GM12892 (cell line): ENCODE results near the gene ACADS.

ENCODE experiments used
- DNase-seq: peaks from one replicate; pipeline ENCODE4 v3.0.0; 2011; ENCODE audit not compliant: insufficient read length
- FAIRE-seq: peaks from 2 replicates; lab custom pipeline; 2011; peaks lifted over from hg19 to GRCh38; lab: Jason Lieb, UNC
- POLR2A ChIP-seq: IDR thresholded peaks from 2 replicates; pipeline ENCODE4 v1.6.1; 2011; ENCODE audit warnings: low read depth, low read length, control low read depth
- POLR2AphosphoS5 ChIP-seq: IDR thresholded peaks from 2 replicates; pipeline ENCODE4 v1.6.1; 2011; ENCODE audit warnings: low read depth, low read length, control low read depth
- TAF1 ChIP-seq: IDR thresholded peaks from 2 replicates; pipeline ENCODE4 v1.6.1; 2011; ENCODE audit warnings: low read depth, mild to moderate bottlenecking, control low read depth, low read length, borderline replicate concordance

ACADS gene

DNA sequence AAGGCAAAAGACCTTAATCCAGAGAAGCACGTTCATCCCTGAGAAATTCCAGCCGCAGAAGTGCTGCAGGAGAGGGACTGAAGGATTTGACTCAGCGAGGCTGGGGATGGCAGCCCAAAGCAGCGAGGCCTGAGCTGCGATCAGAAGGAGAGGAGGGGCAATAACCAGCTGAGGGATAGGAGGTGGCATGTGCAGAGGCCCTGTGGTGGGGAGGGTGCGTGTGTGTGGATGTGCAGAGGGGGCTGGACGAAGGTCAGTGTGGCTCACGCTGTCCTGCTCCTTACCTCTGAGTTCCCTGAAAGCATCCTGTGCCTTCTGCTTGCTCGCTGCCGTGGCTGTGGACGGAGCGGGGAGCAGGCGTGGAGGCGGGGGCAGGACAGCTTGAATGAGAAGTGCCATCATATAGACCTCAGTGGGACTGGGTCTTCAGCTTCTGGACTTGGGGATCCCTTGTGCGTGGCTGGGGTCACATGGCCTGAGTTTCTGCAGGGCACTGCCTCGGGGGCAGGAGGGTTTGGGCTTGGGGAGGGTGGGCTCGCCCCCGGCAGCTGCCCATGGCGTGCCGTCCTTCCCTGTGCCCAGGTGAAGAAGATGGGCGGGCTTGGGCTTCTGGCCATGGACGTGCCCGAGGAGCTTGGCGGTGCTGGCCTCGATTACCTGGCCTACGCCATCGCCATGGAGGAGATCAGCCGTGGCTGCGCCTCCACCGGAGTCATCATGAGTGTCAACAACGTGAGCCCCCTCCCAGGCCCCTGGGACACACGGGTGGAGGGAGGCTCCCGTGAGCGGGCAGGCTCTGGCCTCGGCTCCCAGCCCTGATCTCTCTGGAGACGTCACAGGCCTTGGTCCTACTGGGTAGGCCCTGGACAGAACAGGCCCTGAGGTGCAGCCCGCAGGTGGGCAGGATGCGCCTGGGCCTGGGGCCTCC lies 11.0 kb downstream of the ACADS start:
- no peak for FAIRE-seq
- no peak for TF ChIP-seq POLR2A
- no peak for DNase-seq

DNA sequence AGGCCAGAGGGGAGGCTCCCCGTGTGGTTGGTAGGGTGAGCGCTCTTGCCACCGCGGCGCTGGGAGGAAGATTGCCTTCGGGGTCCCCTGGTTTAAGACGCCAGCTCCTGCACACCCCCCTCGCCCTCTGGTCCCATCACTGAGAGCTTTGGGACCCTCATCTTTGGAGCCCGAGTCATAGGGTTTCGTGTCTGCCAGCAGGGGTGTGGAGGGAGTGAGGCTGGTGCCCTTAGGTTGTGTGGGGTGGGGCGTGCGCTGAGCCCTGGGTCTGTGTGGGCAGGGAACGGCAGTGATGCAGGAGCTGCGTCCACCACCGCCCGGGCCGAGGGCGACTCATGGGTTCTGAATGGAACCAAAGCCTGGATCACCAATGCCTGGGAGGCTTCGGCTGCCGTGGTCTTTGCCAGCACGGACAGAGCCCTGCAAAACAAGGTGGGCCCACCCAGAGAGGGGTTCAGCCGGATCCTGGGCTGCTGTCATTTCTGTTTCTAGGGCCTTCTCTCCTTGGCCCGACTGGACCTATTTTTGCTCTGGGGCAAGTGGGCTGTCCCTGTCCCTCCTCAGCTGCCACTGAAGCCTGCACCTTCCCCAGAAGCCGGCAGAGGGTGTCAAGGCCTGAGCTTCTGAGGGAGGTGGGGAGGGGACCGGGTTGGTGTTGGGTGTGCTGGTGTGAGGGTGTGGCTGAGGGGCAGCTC lies 12.1 kb downstream of the ACADS start:
- no peak for TF ChIP-seq POLR2AphosphoS5
- TF ChIP-seq POLR2A: no peak
- no peak for TF ChIP-seq TAF1
- no peak for DNase-seq
- FAIRE-seq: no peak

DNA sequence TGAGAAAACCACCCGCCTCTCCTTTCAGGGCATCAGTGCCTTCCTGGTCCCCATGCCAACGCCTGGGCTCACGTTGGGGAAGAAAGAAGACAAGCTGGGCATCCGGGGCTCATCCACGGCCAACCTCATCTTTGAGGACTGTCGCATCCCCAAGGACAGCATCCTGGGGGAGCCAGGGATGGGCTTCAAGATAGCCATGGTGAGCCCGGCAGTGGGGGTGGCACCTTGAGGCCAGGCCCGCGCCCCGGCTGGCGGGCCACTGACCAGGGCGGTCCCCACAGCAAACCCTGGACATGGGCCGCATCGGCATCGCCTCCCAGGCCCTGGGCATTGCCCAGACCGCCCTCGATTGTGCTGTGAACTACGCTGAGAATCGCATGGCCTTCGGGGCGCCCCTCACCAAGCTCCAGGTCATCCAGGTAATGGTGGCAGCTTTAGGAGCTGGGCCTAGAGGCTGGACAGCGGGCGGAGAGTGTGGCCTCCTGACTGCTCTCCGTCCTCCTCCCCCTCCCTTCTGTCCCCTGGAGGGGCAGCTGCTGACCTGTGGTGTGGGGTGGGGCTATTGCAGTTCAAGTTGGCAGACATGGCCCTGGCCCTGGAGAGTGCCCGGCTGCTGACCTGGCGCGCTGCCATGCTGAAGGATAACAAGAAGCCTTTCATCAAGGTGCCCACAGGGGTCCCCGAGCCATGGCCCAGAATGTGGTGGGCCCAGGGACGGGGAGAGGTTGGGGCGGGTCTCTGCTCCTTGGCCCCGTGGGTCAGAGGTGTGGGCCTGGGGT lies 12.8 kb downstream of the ACADS start:
- TF ChIP-seq TAF1 (no peak), POLR2A (no peak), POLR2AphosphoS5 (no peak)
- FAIRE-seq (no peak), DNase-seq (no peak)

DNA sequence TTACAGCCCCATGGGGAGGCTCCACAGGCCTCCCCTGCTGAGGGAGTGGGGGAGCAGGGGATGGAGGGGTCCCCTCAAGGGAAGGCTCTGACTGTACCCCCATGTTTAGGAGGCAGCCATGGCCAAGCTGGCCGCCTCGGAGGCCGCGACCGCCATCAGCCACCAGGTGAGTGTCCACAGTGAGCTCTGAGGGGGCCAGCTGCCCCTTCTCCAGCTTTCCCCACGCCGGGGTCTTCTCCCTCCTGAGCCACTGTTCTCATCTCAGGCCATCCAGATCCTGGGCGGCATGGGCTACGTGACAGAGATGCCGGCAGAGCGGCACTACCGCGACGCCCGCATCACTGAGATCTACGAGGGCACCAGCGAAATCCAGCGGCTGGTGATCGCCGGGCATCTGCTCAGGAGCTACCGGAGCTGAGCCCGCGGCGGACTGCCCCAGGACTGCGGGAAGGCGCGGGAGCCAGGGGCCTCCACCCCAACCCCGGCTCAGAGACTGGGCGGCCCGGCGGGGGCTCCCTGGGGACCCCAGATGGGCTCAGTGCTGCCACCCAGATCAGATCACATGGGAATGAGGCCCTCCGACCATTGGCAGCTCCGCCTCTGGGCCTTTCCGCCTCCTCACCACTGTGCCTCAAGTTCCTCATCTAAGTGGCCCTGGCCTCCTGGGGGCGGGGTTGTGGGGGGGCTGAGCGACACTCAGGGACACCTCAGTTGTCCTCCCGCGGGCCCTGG lies 13.6 kb downstream of the ACADS start:
- TF ChIP-seq TAF1 (no peak), POLR2A (no peak), POLR2AphosphoS5 (no peak)
- no peak for FAIRE-seq
- no peak for DNase-seq

DNA sequence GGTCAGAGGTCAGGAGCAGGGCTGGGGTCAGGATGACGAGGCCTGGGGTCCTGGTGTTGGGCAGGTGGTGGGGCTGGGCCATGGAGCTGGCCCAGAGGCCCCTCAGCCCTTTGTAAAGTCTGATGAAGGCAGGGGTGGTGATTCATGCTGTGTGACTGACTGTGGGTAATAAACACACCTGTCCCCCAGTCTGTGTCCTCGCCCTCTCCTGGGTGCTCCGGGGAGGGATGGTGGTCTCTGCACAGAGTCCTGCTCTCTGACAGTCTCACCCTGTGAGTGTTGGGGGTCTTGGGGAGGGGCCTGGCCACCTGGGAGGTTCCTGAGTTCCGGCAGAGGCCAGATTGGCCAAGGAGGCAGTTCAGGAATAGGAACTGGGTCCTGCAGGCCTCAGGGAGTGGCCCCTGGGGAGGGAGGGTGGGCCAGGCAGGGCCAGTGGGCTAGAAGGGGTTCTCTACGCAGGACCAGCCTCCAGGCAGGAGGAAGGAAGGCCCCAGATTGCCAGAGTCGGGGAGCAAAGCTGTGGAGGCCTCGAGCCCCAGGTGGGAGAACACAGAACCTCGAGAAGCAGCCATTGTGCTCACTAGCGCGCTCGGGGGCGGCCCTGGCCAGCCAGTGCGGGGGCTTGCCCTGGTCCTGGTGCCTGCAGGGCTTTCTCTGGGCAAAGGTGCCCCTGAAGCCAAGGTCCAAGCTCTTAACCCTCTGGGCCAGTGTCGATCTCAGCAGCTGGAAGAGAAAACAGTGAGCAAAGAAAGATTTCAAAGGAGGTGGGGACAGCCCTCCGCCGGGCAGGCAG lies 14.4 kb downstream of the ACADS start:
- DNase-seq (no peak), FAIRE-seq (no peak)
- TF ChIP-seq TAF1 (no peak), POLR2A (no peak), POLR2AphosphoS5 (no peak)

DNA sequence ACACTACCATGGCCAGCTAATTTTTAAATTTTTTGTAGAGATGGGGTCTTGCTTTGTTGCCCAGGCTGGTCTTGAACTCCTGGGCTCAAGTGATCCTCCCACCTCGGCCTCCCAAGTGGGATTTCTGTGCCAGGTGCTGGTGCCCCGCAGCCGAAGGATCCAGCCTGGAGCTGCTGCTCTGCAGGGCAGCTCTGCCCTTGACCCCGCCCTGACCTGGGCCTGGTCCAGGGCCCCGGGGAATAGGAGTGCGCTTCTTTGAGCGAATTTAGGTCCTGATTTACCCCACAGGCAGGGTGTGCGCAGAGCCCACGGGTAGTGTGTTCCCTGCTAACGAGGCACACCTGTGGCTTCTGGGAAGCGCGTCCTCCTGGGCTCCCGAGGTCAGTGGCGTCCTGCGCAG lies 15.2 kb downstream of the ACADS start:
- FAIRE-seq (no peak), DNase-seq (no peak)
- TF ChIP-seq POLR2A (no peak), TAF1 (no peak), POLR2AphosphoS5 (no peak)

DNA sequence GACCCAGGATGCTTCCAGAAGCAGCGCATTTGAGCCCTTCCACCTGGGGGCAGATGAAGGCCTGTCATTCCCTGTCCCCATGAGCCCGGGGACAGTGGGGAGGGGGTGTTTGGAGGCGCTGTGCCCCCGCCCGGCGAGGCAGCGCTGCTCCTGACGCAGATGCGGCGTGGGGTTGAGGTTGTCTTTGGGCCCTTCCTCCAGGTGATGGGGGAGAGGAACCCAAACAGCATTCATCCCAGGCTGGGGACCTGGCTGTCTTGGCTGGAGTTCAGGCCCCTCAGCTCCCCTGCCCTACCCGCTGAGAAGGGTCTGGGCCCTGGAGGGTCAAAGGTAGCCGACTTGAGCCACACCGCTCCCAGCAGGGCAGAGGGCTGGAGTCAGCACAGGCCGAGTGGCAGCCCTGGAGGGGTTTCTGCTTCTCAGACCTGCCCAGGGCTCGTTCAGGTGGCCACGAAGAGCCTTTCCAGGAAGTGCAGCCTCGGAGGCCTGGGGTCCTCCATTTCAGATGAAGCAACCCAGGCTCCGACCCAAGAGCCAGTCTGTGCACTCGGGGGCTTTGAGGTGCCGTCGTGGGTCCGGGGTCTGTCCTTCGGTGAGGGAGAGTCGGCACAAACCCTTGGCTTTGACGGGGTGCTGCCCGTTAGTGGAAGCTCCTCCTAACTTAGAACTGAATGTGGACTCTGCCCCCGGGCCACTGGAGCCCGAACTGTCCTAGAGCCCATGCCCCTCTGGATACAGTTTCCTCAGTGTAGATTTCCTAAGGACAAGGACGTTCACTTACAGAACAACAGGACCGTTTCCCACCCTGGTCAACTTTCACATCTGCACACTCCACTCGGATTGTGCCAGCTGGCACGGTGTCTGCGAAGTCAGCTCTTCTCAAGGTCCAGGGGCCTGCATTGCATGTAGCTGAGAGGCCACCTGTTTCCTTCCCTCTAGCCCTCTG lies 16.1 kb downstream of the ACADS start:
- TF ChIP-seq POLR2A: no peak
- TF ChIP-seq POLR2AphosphoS5: no peak
- TF ChIP-seq TAF1: no peak
- no peak for FAIRE-seq
- no peak for DNase-seq

DNA sequence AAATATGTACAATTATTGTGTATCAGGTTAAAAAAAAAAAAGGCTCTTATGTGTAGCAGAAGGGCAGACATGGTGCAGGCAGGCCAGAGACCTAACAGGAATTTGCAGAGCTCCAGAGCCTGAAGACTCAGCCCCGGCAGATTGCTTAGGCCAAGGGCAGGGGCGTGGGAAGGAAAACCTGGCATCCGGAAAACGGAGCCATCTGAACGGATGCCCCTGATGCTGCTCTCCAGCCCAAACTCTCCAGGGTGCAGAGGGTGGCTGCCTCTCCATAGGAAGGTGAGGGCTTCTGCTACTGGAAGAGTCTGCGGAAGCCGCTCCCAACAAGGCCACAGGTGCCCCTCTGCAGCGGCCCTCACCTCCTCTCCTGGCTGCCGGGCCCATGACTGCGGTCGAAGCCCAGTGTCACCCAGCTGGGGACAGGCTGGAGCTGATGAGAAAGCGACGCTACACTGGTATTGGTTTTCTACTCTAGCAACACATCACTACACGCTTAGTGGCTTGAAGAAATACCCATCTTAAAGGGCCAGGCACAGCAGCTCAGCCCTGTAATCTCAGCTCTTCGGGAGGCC lies 19.4 kb downstream of the ACADS start:
- no peak for FAIRE-seq

DNA sequence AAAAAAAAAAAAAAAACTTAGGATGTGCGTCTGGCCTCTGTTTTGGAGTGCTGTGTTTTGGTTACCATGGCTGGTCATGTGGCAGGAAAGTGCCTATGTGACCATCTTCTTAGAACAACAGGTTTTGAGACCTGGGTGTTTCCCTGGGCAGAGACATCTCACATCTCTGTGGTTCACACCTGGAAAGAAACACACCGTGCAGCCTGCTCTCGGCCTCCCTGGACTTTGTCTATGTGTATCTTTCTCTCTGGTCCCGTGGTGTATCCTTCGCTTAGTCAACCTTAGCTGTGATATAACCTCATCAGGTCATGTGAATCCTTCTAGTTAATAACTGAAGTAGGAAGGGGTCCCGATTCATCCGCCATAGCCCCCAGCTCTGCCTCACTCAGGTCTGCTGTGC lies 22.6 kb downstream of the ACADS start:
- no peak for TF ChIP-seq POLR2AphosphoS5
- TF ChIP-seq TAF1: no peak
- TF ChIP-seq POLR2A: no peak
- FAIRE-seq: no peak
- DNase-seq: no peak

More for the DNA sequence above, 19.4 kb downstream of the ACADS start:
- TF ChIP-seq POLR2AphosphoS5 (no peak), POLR2A (no peak), TAF1 (no peak)
- DNase-seq: no peak
